ENCODE results near the gene ZDHHC21. TPM values are rescaled to one million over a fixed set of nuclear protein-coding genes. Genes with fewer than 3 reads are reported as not detected.

ZDHHC21 gene
- total and polyA plus RNA-seq, 2 experiments from 2014 or later: 3.3 to 5.9 TPM

DNA sequence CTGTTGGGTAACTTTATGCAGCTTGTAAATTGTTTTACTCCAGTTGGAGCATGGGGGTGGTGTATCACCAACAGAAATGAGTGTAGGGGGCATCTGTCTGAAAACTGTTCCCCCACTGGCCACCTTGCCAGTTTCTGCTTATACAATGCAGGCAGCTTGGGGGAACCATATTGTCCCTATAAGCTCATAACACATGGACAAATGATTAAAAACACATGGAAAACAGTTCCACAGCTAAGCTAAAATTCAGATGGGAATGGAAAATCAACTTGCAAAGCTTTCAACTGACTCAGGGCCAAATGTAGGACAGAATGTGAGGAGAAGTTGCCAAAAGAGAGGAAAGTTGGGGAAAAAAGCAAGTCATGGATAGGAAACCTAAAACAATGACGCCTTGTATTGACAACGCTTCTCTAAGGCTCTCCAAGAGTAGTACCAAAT, 37.2 kb upstream of the ZDHHC21 start:
- 48 to 55% methylated on average over 2 of the region's 2 CpGs for WGBS, 2 experiments (ENCODE audit: low coverage in 1 of 2, low lambda C conversion rate in 2 of 2, missing lambda C conversion rate in 2 of 2)
- H3K27me3 ChIP-seq (replicated peaks; ENCODE audit: insufficient read depth): no peaks in the 10 kb centered on the region; the same call in 1 of the 2 replicates
- H3K9me2 ChIP-seq (ENCODE audit: insufficient read depth): no peaks in the 10 kb centered on the region
- H3K9ac ChIP-seq: no peak overlapping the region
- no peak overlapping the region for H3K4me2 ChIP-seq (ENCODE audit: unreplicated experiment)
- H3K36me3 ChIP-seq (ENCODE audit: low read depth): no peaks in the 10 kb centered on the region
- H3K4me1 ChIP-seq (ENCODE audit: insufficient read depth): no peaks in the 10 kb centered on the region
- no peak for TF ChIP-seq EZH2 (IDR thresholded peaks at IDR 0.05; ENCODE audit: insufficient read depth, poor library complexity, severe bottlenecking)
- TF ChIP-seq EZH2phosphoT487 (IDR thresholded peaks at IDR 0.05; ENCODE audit: insufficient read depth, low read depth): no peak
- no peak overlapping the region for H3K4me3 ChIP-seq
- H4K20me1 ChIP-seq (ENCODE audit: insufficient read depth): no peaks in the 10 kb centered on the region
- no peaks in the 10 kb centered on the region for H3K79me2 ChIP-seq (ENCODE audit: insufficient read depth)
- H3F3A ChIP-seq (ENCODE audit: insufficient read depth): no peaks in the 10 kb centered on the region
- H3K27ac ChIP-seq: no peak overlapping the region
- H2AFZ ChIP-seq: no peak overlapping the region
- no peaks in the 10 kb centered on the region for H3K9me3 ChIP-seq (ENCODE audit: low read depth)
- no peak for DNase-seq
- in situ Hi-C loops (cut with MboI): no loop called here

DNA sequence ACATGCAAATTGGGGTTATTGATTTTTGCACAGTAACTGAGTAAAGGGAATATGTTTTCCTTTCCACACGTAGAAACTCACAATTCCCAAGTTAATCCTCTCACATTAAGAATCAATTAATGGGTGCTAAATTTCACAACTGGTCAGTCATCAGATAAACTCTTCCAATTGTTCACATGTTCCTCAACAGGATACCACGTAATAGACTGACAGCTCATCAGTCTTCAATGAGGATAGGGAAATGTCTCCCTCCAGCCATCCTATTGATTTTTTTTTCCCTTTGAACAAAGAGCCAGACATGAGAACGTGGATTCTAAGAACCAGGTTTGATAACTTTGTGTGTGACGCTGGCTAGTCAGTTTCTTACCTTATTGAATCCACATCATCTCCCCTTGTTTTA, 30.1 kb upstream of the ZDHHC21 start:
- H3K4me3 ChIP-seq: no peak overlapping the region
- H3K27me3 ChIP-seq (replicated peaks; ENCODE audit: insufficient read depth): peaks cover 11% of the 10 kb centered on the region
- H3K9me2 ChIP-seq (ENCODE audit: insufficient read depth): no peaks in the 10 kb centered on the region
- no peak overlapping the region for H3K9ac ChIP-seq
- no peak overlapping the region for H3K27ac ChIP-seq
- no peaks in the 10 kb centered on the region for H3F3A ChIP-seq (ENCODE audit: insufficient read depth)
- H3K36me3 ChIP-seq (ENCODE audit: low read depth): no peaks in the 10 kb centered on the region
- no peak for DNase-seq
- no peaks in the 10 kb centered on the region for H3K4me1 ChIP-seq (ENCODE audit: insufficient read depth)
- no peaks in the 10 kb centered on the region for H3K79me2 ChIP-seq (ENCODE audit: insufficient read depth)
- no peak overlapping the region for H2AFZ ChIP-seq
- TF ChIP-seq EZH2phosphoT487 (IDR thresholded peaks at IDR 0.05; ENCODE audit: insufficient read depth, low read depth): no peak
- no peak for TF ChIP-seq EZH2 (IDR thresholded peaks at IDR 0.05; ENCODE audit: insufficient read depth, poor library complexity, severe bottlenecking)
- H4K20me1 ChIP-seq (ENCODE audit: insufficient read depth): no peaks in the 10 kb centered on the region
- H3K4me2 ChIP-seq (ENCODE audit: unreplicated experiment): no peak overlapping the region
- H3K9me3 ChIP-seq (ENCODE audit: low read depth): no peaks in the 10 kb centered on the region
- WGBS, 2 experiments (ENCODE audit: low coverage in 1 of 2, low lambda C conversion rate in 2 of 2, missing lambda C conversion rate in 2 of 2): 21 to 22% methylated on average over 4 of the region's 4 CpGs
- in situ Hi-C loops (cut with MboI): no loop called here

DNA sequence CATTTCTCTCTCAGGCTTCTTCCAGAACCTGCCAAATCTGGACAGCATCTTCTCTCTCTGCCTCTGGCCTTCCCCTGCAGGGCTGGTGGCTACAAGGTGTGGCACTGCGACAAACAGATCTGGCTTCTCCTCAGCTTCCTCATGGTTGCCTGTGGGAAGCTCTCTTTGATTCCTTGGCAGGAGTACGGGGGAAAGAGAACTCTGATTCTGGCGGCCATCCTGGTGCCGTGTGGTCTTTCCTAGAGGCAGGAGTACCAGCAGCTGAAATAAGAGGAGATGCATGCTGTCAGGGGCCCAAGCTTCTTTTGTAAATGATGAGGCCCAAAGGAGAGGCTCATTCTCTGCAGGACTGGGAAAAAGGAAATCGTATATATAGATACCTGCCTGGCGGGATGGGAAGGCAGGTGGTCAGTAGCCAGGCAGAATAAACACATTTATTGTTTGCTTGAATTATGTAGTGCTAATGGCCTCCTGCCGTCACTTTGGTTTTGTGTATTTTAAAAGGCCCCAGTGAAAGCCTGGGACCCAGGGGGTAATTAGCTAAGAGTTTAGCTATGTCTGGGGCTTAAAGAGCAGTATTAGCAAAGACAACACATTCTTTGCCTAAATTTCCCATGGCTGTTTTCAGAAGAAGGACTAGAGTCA, 29.3 kb upstream of the ZDHHC21 start, which contains the start of gene CER1:
Gene CER1 (minus strand): TSS at position 343 of the 645 bp plus-strand sequence. CDS start 61 bp downstream, at position 282.
- WGBS, 2 experiments (ENCODE audit: low coverage in 1 of 2, low lambda C conversion rate in 2 of 2, missing lambda C conversion rate in 2 of 2): 12 to 18% methylated on average over 7 of the region's 7 CpGs
- H3K9me2 ChIP-seq (ENCODE audit: insufficient read depth): no peaks in the 10 kb centered on the region
- H4K20me1 ChIP-seq (ENCODE audit: insufficient read depth): no peaks in the 10 kb centered on the region
- H3K4me3 ChIP-seq: no peak within 1 kb of the TSS
- H3K4me2 ChIP-seq (ENCODE audit: unreplicated experiment): no peak within 1 kb of the TSS
- H3K9me3 ChIP-seq (ENCODE audit: low read depth): no peaks in the 10 kb centered on the region
- no peaks in the 10 kb centered on the region for H3F3A ChIP-seq (ENCODE audit: insufficient read depth)
- H3K27me3 ChIP-seq (replicated peaks; ENCODE audit: insufficient read depth): peaks cover 11% of the 10 kb centered on the region
- H3K79me2 ChIP-seq (ENCODE audit: insufficient read depth): no peaks in the 10 kb centered on the region
- no peak for TF ChIP-seq EZH2phosphoT487 (IDR thresholded peaks at IDR 0.05; ENCODE audit: insufficient read depth, low read depth)
- no peak for TF ChIP-seq EZH2 (IDR thresholded peaks at IDR 0.05; ENCODE audit: insufficient read depth, poor library complexity, severe bottlenecking)
- no peak for DNase-seq
- H3K9ac ChIP-seq: no peak within 1 kb of the TSS
- H2AFZ ChIP-seq: no peak within 1 kb of the TSS
- H3K27ac ChIP-seq: no peak within 1 kb of the TSS
- no peaks in the 10 kb centered on the region for H3K4me1 ChIP-seq (ENCODE audit: insufficient read depth)
- no peaks in the 10 kb centered on the region for H3K36me3 ChIP-seq (ENCODE audit: low read depth)
- in situ Hi-C loops (cut with MboI): no loop called here

DNA sequence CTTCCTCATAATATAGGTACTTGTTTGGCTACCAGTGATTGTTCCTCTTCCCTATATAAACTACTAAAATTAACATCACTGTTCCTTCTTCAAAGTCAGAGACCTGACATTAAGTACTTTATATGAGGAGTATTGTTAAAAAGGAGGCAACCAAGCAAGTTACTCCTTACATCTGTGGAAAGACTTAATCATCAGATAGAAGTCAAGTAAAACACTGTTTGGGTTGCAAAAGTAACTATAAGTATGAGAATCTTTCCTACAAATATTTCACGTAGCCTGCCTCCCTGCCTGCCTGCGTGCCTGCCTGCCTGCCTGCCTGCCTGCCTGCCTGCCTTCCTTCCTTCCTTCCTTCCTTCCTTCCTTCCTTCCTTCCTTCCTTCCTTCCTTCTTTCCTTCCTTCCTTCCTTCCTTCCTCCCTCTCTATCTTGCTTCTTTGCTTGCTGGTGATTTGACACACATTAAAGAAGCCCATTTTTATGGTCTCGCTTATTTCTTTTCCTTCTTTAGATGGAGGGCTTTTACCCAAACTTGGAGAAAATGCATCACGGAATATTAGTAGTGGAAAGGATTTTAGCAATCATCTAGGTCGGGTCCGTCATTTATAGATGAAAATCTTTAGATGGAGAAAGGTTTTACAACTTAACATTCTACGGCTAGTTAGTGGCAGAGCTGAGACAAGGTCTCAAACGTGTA, 26.1 kb upstream of the ZDHHC21 start:
- no peak overlapping the region for H3K4me2 ChIP-seq (ENCODE audit: unreplicated experiment)
- no peaks in the 10 kb centered on the region for H3K79me2 ChIP-seq (ENCODE audit: insufficient read depth)
- TF ChIP-seq EZH2 (IDR thresholded peaks at IDR 0.05; ENCODE audit: insufficient read depth, poor library complexity, severe bottlenecking): no peak
- H2AFZ ChIP-seq: no peak overlapping the region
- DNase-seq: no peak
- H3K9ac ChIP-seq: no peak overlapping the region
- H3K4me1 ChIP-seq (ENCODE audit: insufficient read depth): no peaks in the 10 kb centered on the region
- no peaks in the 10 kb centered on the region for H3F3A ChIP-seq (ENCODE audit: insufficient read depth)
- no peaks in the 10 kb centered on the region for H4K20me1 ChIP-seq (ENCODE audit: insufficient read depth)
- in situ Hi-C loops (cut with MboI): no loop called here
- 71 to 76% methylated on average over 7 to 8 of the region's 8 CpGs for WGBS, 2 experiments (ENCODE audit: low coverage in 1 of 2, low lambda C conversion rate in 2 of 2, missing lambda C conversion rate in 2 of 2)
- H3K9me2 ChIP-seq (ENCODE audit: insufficient read depth): no peaks in the 10 kb centered on the region
- H3K27ac ChIP-seq: no peak overlapping the region
- no peaks in the 10 kb centered on the region for H3K36me3 ChIP-seq (ENCODE audit: low read depth)
- H3K27me3 ChIP-seq (replicated peaks; ENCODE audit: insufficient read depth): peaks cover 11% of the 10 kb centered on the region; the same call in 1 of the 2 replicates
- H3K4me3 ChIP-seq: no peak overlapping the region
- no peaks in the 10 kb centered on the region for H3K9me3 ChIP-seq (ENCODE audit: low read depth)
